HEK293 (cell line): ENCODE data around the gene SULT2A1.

Experiments
- CTCF ChIA-PET: fragments of 350-600 bp; formaldehyde crosslinking; extraction: SDS; loops from one replicate; lab custom pipeline; 2021; ENCODE audit warnings: antibody characterized with exemption; lab: Yijun Ruan, JAX
- POLR2A ChIA-PET: fragments of 300-600 bp; formaldehyde crosslinking; extraction: SDS; loops from one replicate; lab custom pipeline; 2020; ENCODE audit warnings: antibody characterized with exemption, inconsistent platforms; lab: Yijun Ruan, JAX
- H3K27ac ChIP-seq: fragments of 200-500 bp; sonication (Bioruptor generic); 2 replicates; pipeline ENCODE4 v1.5.1; 2014; ENCODE audit warnings: low read depth, low read length, control low read depth, inconsistent platforms; ENCODE audit errors: extremely low read depth
- H3K36me3 ChIP-seq, 2 experiments: fragments of 200-500 bp in 1 of 2; sonication (Bioruptor generic) in 1 of 2; 1 replicate in 1 of 2; 2 replicates in 1 of 2; pipeline ENCODE4 v1.5.1; 2014 to 2017; ENCODE audit warnings: inconsistent platforms in 2 of 2, low read length in 2 of 2; ENCODE audit not compliant: control insufficient read depth in 2 of 2, insufficient read depth in 1 of 2
- H3K4me1 ChIP-seq: fragments of 200-500 bp; sonication (Bioruptor generic); 2 replicates; pipeline ENCODE4 v1.5.1; 2014; ENCODE audit warnings: mild to moderate bottlenecking, low read length, inconsistent platforms; ENCODE audit not compliant: control insufficient read depth, insufficient read depth
- H3K4me3 ChIP-seq: 2 replicates; pipeline ENCODE4 v1.5.1; 2011; ENCODE audit warnings: low read depth, mild to moderate bottlenecking, control low read depth, low read length, moderate library complexity
- H3K9me3 ChIP-seq: fragments of 200-500 bp; sonication (Bioruptor generic); 2 replicates; pipeline ENCODE4 v1.5.1; 2014; ENCODE audit warnings: low read depth, low read length, inconsistent platforms; ENCODE audit not compliant: control insufficient read depth, insufficient read depth
- HIC1 ChIP-seq: fragments of 450-650 bp; formaldehyde crosslinking; IDR thresholded peaks from 2 replicates; pipeline ENCODE4 v1.5.1; 2016; ENCODE audit warnings: missing biosample characterization, missing genetic modification characterization
- HOXA7 ChIP-seq: sonication (generic); formaldehyde crosslinking; IDR thresholded peaks from 2 replicates; pipeline ENCODE4 v1.8.1; 2022; ENCODE audit warnings: missing genetic modification reagents, borderline replicate concordance
- KLF10 ChIP-seq: fragments of 450-650 bp; IDR thresholded peaks from 2 replicates; pipeline ENCODE4 v1.5.1; 2018; ENCODE audit warnings: missing biosample characterization, mild to moderate bottlenecking, missing genetic modification characterization
- PRDM6 ChIP-seq: fragments of 450-650 bp; formaldehyde crosslinking; IDR thresholded peaks from 2 replicates; pipeline ENCODE4 v1.5.1; 2017; ENCODE audit warnings: missing biosample characterization, missing genetic modification characterization
- ZFP37 ChIP-seq: fragments of 450-650 bp; formaldehyde crosslinking; IDR thresholded peaks from 2 replicates; pipeline ENCODE4 v1.5.1; 2016; ENCODE audit warnings: missing biosample characterization, missing genetic modification characterization
- ZNF211 ChIP-seq: fragments of 450-650 bp; formaldehyde crosslinking; IDR thresholded peaks from 2 replicates; pipeline ENCODE4 v1.5.1; 2016; ENCODE audit warnings: low read depth, missing biosample characterization, missing genetic modification characterization
- ZNF514 ChIP-seq: fragments of 450-650 bp; formaldehyde crosslinking; IDR thresholded peaks from 2 replicates; pipeline ENCODE4 v1.5.1; 2016; ENCODE audit warnings: missing biosample characterization, missing genetic modification characterization
- ZNF518A ChIP-seq: fragments of 450-650 bp; formaldehyde crosslinking; conservative IDR thresholded peaks from 2 replicates; pipeline ENCODE4 v1.5.1; 2016; ENCODE audit warnings: low read depth, missing biosample characterization, missing genetic modification characterization
- ZNF571 ChIP-seq: fragments of 450-650 bp; formaldehyde crosslinking; IDR thresholded peaks from 2 replicates; pipeline ENCODE4 v1.5.0; 2017; ENCODE audit warnings: missing biosample characterization, missing genetic modification characterization
- ZNF610 ChIP-seq: fragments of 450-650 bp; formaldehyde crosslinking; IDR thresholded peaks from 2 replicates; pipeline ENCODE4 v1.5.1; 2016; ENCODE audit warnings: missing biosample characterization, missing genetic modification characterization, borderline replicate concordance
- ZNF776 ChIP-seq: fragments of 450-650 bp; formaldehyde crosslinking; IDR thresholded peaks from 2 replicates; pipeline ENCODE4 v1.5.0; 2017; ENCODE audit warnings: missing biosample characterization, missing genetic modification characterization, borderline replicate concordance
- ZSCAN30 ChIP-seq: fragments of 450-650 bp; IDR thresholded peaks from 2 replicates; pipeline ENCODE4 v1.5.1; 2018; ENCODE audit warnings: missing biosample characterization, mild to moderate bottlenecking, missing genetic modification characterization, moderate library complexity
- ZSCAN5A ChIP-seq: fragments of 450-650 bp; formaldehyde crosslinking; IDR thresholded peaks from 2 replicates; pipeline ENCODE4 v1.5.1; 2016; ENCODE audit warnings: missing biosample characterization, missing genetic modification characterization

SULT2A1 gene

GRCh38 chr19:47839411-47839810 is 46.7 kb downstream of the SULT2A1 start:
- H3K4me3 ChIP-seq, result no peak overlapping the region
- POLR2A ChIA-PET, result no interaction called here
- no peak for TF ChIP-seq ZNF514 (tag by site-specific recombination)
- TF ChIP-seq, all 188 proteins: peak for 0
- no peaks in the 10 kb centered on the region for H3K36me3 ChIP-seq
- H3K9me3 ChIP-seq, result no peaks in the 10 kb centered on the region
- CTCF ChIA-PET, result interaction anchor here (0.6 to 2.9 kb wide), 4 partner anchors 10 to 29 kb away, joined by 3 to 22 read pairs (median 8); no protein-coding TSS in a partner anchor
- H3K4me1 ChIP-seq, result no peaks in the 10 kb centered on the region
- H3K27ac ChIP-seq, result no peak overlapping the region

GRCh38 chr19:47836038-47836437 is 50.1 kb downstream of the SULT2A1 start:
- no peaks in the 10 kb centered on the region for H3K4me1 ChIP-seq
- CTCF ChIA-PET, result interaction anchor here (1.1 to 1.2 kb wide), 2 partner anchors 27 to 33 kb away, joined by 3 to 4 read pairs; no protein-coding TSS in a partner anchor

GRCh38 chr19:47832723-47833122 is 53.4 kb downstream of the SULT2A1 start:
- no peak for TF ChIP-seq ZFP37 (tag by site-specific recombination)
- no peak for TF ChIP-seq ZNF211
- no peak for TF ChIP-seq ZNF518A (tag by site-specific recombination)
- TF ChIP-seq ZNF610 (tag by site-specific recombination), result no peak
- TF ChIP-seq KLF10, result no peak
- TF ChIP-seq ZNF776, result no peak
- no peak for TF ChIP-seq ZNF571 (tag by site-specific recombination)
- no peak for TF ChIP-seq ZSCAN30
- no peak for TF ChIP-seq HIC1 (tag by site-specific recombination)
- no peak for TF ChIP-seq PRDM6 (tag by site-specific recombination)
- TF ChIP-seq, all 188 proteins: peak for 0
- Histone ChIP-seq H3K4me3 (no peak overlapping the region), H3K36me3 (no peaks in the 10 kb centered on the region), H3K9me3 (no peaks in the 10 kb centered on the region), H3K4me1 (no peaks in the 10 kb centered on the region), H3K27ac (no peak overlapping the region)
- ChIA-PET CTCF (no interaction called here), POLR2A (no interaction called here)

More at GRCh38 chr19:47836038-47836437, 50.1 kb downstream of the SULT2A1 start:
- no peak overlapping the region for H3K4me3 ChIP-seq
- no peaks in the 10 kb centered on the region for H3K9me3 ChIP-seq
- TF ChIP-seq HOXA7 (no peak), ZSCAN5A (no peak)
- no peak overlapping the region for H3K27ac ChIP-seq
- POLR2A ChIA-PET, result no interaction called here
- no peaks in the 10 kb centered on the region for H3K36me3 ChIP-seq
